ENCODE results near the gene WNK3. TPM values are rescaled to one million over a fixed set of nuclear protein-coding genes. Genes with fewer than 3 reads are reported as not detected.

The WNK3 gene
- total and polyA plus RNA-seq, 2 experiments from 2014 or later, result 9.8 to 12.5 TPM

DNA sequence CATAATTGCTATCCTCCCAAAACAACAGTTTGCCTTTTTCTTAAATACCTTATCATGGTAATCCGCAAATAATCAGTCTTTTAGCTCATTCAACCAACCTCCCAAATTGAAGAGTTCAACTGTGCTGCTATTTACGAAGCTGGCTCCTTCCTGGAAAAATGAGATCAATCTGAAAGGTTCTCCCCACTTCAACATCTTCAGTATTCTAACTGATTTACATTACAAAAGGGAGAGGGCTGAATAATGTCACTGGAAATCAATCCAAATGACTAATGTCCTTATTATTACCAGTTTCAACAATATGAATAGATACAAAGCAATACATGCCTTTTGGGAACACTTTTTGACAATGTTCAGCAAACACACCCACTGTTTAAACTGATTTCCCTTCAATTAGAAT is 86.2 kb downstream of the WNK3 start:
- DNase-seq (ENCODE audit: low spot score), result no peak
- Histone ChIP-seq H3K79me2 (no peaks in the 10 kb centered on the region), H3K4me3 (no peak overlapping the region), H3K9me3 (ENCODE audit: low read depth) (no peaks in the 10 kb centered on the region), H3K36me3 (replicated peaks; ENCODE audit: insufficient read depth, low read depth) (no peaks in the 10 kb centered on the region), H3K4me2 (no peak overlapping the region), H3K27ac (no peak overlapping the region), H2AFZ (no peak overlapping the region), H3K4me1 (ENCODE audit: insufficient read depth) (no peaks in the 10 kb centered on the region), H3K9me2 (replicated peaks; ENCODE audit: insufficient read depth) (no peaks in the 10 kb centered on the region), H3K27me3 (no peaks in the 10 kb centered on the region), H4K20me1 (ENCODE audit: insufficient read depth, poor library complexity, severe bottlenecking) (no peaks in the 10 kb centered on the region)
- WGBS (ENCODE audit: low lambda C conversion rate, missing lambda C conversion rate), result 75% methylated on average over 2 of the region's 2 CpGs
- TF ChIP-seq EZH2phosphoT487 (IDR thresholded peaks at IDR 0.05; ENCODE audit: low read depth, severe bottlenecking, unreplicated experiment), result no peak
- TF ChIP-seq, protein P1, sequence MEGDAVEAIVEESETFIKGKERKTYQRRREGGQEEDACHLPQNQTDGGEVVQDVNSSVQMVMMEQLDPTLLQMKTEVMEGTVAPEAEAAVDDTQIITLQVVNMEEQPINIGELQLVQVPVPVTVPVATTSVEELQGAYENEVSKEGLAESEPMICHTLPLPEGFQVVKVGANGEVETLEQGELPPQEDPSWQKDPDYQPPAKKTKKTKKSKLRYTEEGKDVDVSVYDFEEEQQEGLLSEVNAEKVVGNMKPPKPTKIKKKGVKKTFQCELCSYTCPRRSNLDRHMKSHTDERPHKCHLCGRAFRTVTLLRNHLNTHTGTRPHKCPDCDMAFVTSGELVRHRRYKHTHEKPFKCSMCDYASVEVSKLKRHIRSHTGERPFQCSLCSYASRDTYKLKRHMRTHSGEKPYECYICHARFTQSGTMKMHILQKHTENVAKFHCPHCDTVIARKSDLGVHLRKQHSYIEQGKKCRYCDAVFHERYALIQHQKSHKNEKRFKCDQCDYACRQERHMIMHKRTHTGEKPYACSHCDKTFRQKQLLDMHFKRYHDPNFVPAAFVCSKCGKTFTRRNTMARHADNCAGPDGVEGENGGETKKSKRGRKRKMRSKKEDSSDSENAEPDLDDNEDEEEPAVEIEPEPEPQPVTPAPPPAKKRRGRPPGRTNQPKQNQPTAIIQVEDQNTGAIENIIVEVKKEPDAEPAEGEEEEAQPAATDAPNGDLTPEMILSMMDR (IDR thresholded peaks at IDR 0.05; ENCODE audit: poor library complexity), result no peak
- no peak for TF ChIP-seq EZH2 (IDR thresholded peaks at IDR 0.05; ENCODE audit: borderline replicate concordance)

DNA sequence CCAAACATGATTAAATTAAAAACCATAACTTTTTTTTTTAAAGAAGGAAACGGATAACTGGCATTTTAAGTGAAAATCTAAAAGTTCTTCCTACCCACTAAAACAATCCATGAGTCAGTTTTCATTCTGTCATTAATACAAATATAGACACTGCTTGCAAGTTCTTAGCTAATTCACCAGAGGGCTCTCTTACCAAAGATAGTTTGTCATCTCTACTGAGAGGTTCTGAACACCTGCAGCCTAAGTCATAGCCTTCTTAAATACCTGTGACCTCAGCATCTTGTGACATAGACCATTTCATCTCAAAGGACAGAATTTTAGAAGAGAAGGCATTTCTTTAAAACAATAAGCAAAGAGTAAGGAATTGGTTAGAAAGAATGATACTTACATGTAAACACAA is 109.5 kb downstream of the WNK3 start:
- no peaks in the 10 kb centered on the region for H3K9me3 ChIP-seq (ENCODE audit: low read depth)
- H4K20me1 ChIP-seq (ENCODE audit: insufficient read depth, poor library complexity, severe bottlenecking), result no peaks in the 10 kb centered on the region
- no peaks in the 10 kb centered on the region for H3K9me2 ChIP-seq (replicated peaks; ENCODE audit: insufficient read depth)
- no peaks in the 10 kb centered on the region for H3K4me1 ChIP-seq (ENCODE audit: insufficient read depth)
- H3K4me2 ChIP-seq, result no peak overlapping the region
- peak; percentile 33 for DNase-seq (ENCODE audit: low spot score)
- 83% methylated on average over 1 of the region's 1 CpG for WGBS (ENCODE audit: low lambda C conversion rate, missing lambda C conversion rate)
- TF ChIP-seq, protein P1 (IDR thresholded peaks at IDR 0.05; ENCODE audit: poor library complexity), result peak; percentile 38
- TF ChIP-seq EZH2 (IDR thresholded peaks at IDR 0.05; ENCODE audit: borderline replicate concordance), result no peak
- H3K4me3 ChIP-seq, result no peak overlapping the region
- H2AFZ ChIP-seq, result no peak overlapping the region
- H3K36me3 ChIP-seq (replicated peaks; ENCODE audit: insufficient read depth, low read depth), result no peaks in the 10 kb centered on the region
- H3K79me2 ChIP-seq, result no peaks in the 10 kb centered on the region
- H3K27me3 ChIP-seq, result no peaks in the 10 kb centered on the region
- H3K27ac ChIP-seq, result no peak overlapping the region

DNA sequence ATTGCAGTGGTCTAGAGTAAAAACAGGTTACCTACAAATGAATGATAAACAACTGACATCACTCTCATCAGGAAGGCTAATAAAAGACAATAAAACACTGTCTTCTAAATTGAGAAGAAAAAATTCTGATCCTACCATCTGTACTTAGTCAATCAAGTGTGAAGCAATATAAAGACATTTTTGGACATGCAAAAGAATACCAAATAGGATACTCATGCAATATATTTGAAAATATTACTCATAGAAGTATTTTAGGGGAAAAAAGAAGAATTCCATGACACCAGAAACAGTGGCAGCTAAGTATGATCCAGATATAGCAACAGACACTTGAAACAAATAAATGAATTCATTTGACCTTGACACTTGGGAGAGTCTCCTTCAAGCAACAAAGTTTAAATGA is 111.0 kb downstream of the WNK3 start:
- H3K4me1 ChIP-seq (ENCODE audit: insufficient read depth), result no peaks in the 10 kb centered on the region
- no peak for DNase-seq (ENCODE audit: low spot score)
- H3K36me3 ChIP-seq (replicated peaks; ENCODE audit: insufficient read depth, low read depth), result no peaks in the 10 kb centered on the region
- no peaks in the 10 kb centered on the region for H3K27me3 ChIP-seq
- no peak overlapping the region for H3K4me3 ChIP-seq
- no peaks in the 10 kb centered on the region for H4K20me1 ChIP-seq (ENCODE audit: insufficient read depth, poor library complexity, severe bottlenecking)
- no peak overlapping the region for H2AFZ ChIP-seq
- no peak overlapping the region for H3K4me2 ChIP-seq
- no peaks in the 10 kb centered on the region for H3K9me3 ChIP-seq (ENCODE audit: low read depth)
- no peak overlapping the region for H3K27ac ChIP-seq
- H3K79me2 ChIP-seq, result no peaks in the 10 kb centered on the region
- TF ChIP-seq EZH2phosphoT487 (IDR thresholded peaks at IDR 0.05; ENCODE audit: low read depth, severe bottlenecking, unreplicated experiment) (no peak), EZH2 (IDR thresholded peaks at IDR 0.05; ENCODE audit: borderline replicate concordance) (no peak)
- TF ChIP-seq, protein P1 (IDR thresholded peaks at IDR 0.05; ENCODE audit: poor library complexity), result no peak
- no peaks in the 10 kb centered on the region for H3K9me2 ChIP-seq (replicated peaks; ENCODE audit: insufficient read depth)

DNA sequence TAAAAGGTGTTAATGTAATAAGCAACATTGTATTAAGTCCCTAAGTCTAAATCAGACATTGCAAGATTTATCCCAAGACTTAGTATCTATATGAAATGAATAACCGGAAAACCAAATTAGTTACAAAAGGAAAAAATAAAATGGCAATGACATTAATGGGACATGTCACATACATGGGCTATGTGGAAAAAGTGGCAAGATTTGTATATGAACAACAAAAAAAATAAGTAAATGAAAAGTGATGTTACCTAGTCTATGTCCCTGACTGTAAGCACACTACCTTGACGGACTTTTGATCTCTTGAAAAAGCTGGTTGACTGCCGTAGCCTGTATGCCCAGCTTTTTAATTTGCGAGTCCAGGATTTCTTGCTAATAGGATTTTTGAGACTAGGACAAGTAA is 119.3 kb downstream of the WNK3 start:
- WGBS (ENCODE audit: low lambda C conversion rate, missing lambda C conversion rate), result 91% methylated on average over 4 of the region's 4 CpGs
- Histone ChIP-seq H4K20me1 (ENCODE audit: insufficient read depth, poor library complexity, severe bottlenecking) (no peaks in the 10 kb centered on the region), H3K9me2 (replicated peaks; ENCODE audit: insufficient read depth) (no peaks in the 10 kb centered on the region), H3K9me3 (ENCODE audit: low read depth) (peaks cover 5% of the 10 kb centered on the region), H3K4me1 (ENCODE audit: insufficient read depth) (no peaks in the 10 kb centered on the region), H3K27ac (no peak overlapping the region), H3K27me3 (no peaks in the 10 kb centered on the region), H3K4me3 (no peak overlapping the region), H2AFZ (no peak overlapping the region), H3K79me2 (no peaks in the 10 kb centered on the region), H3K36me3 (replicated peaks; ENCODE audit: insufficient read depth, low read depth) (no peaks in the 10 kb centered on the region), H3K4me2 (no peak overlapping the region)
- DNase-seq (ENCODE audit: low spot score), result no peak
- TF ChIP-seq, protein P1 (IDR thresholded peaks at IDR 0.05; ENCODE audit: poor library complexity), result no peak
- TF ChIP-seq EZH2 (IDR thresholded peaks at IDR 0.05; ENCODE audit: borderline replicate concordance) (no peak), EZH2phosphoT487 (IDR thresholded peaks at IDR 0.05; ENCODE audit: low read depth, severe bottlenecking, unreplicated experiment) (no peak)

Data from hepatocyte (in vitro differentiated cells).